Esophagus muscularis mucosa (tissue), 4 donors: Measurements from ENCODE around the gene RIMS3. TPM values are rescaled to one million over a fixed set of nuclear protein-coding genes. Genes with fewer than 3 reads are reported as not detected.

ENCODE experiments used
- DNase-seq: peaks from one replicate; pipeline ENCODE4 v3.0.0-alpha.2; 2017; ENCODE audit errors: extremely low spot score
- H3K27ac ChIP-seq, 4 donors: fragments of 200-600 bp; sonication (generic); replicated peaks in 1 of 4; 1 replicate in 3 of 4; 2 replicates in 1 of 4; pipeline ENCODE4 v1.5.1; 2016 to 2019; ENCODE audit warnings: mild to moderate bottlenecking in 1 of 4
- H3K27me3 ChIP-seq, 4 donors: fragments of 200-600 bp; sonication (generic); one replicate each; pipeline versions ENCODE4 v1.5.1 to v1.6.0; 2016 to 2019
- H3K36me3 ChIP-seq, 4 donors: fragments of 200-600 bp; sonication (generic); one replicate each; pipeline ENCODE4 v1.5.1; 2016 to 2019
- H3K4me1 ChIP-seq, 4 donors: fragments of 200-600 bp; sonication (generic); one replicate each; pipeline ENCODE4 v1.5.1; 2016 to 2019
- H3K4me3 ChIP-seq, 4 donors: fragments of 200-600 bp; sonication (generic); 1 replicate in 2 of 4; 2 replicates in 2 of 4; pipeline ENCODE4 v1.5.1; 2016 to 2019; ENCODE audit warnings: mild to moderate bottlenecking in 4 of 4, moderate library complexity in 1 of 4
- H3K9me3 ChIP-seq, 4 donors: fragments of 200-600 bp; sonication (generic); 1 replicate in 3 of 4; 2 replicates in 1 of 4; pipeline ENCODE4 v1.5.1; 2016 to 2019
- CTCF ChIP-seq, 3 experiments: fragments of 200-600 bp in 2 of 3; fragments of 450-650 bp in 1 of 3; sonication (generic) in 2 of 3; IDR thresholded peaks; one replicate each; pipeline ENCODE4 v1.5.1; 2017 to 2019; ENCODE audit warnings: antibody characterized with exemption in 3 of 3, mild to moderate bottlenecking in 2 of 3, moderate library complexity in 1 of 3
- EP300 ChIP-seq: sonication (generic); formaldehyde crosslinking; IDR thresholded peaks from one replicate; pipeline ENCODE4 v1.6.1; 2017; ENCODE audit warnings: antibody characterized with exemption
- POLR2A ChIP-seq: fragments of 450-650 bp; IDR thresholded peaks from one replicate; pipeline ENCODE4 v1.6.1; 2017; ENCODE audit warnings: antibody characterized with exemption, moderate library complexity, mild to moderate bottlenecking, low read depth
- POLR2AphosphoS5 ChIP-seq, 2 donors: sonication (generic); formaldehyde crosslinking; IDR thresholded peaks; one replicate each; pipeline ENCODE4 v1.6.1; 2017; ENCODE audit warnings: antibody characterized with exemption in 2 of 2
- WGBS: methylation state at CpG from one replicate; pipeline ENCODE4 v1.1.5; 2018; 5-methylcytosine and 5-hydroxymethylcytosine counted together
- intact Hi-C: fragments of 100-400 bp; cut with DNase I; formaldehyde crosslinking; loops from one replicate; pipeline ENCODE4 v1.15.1; 2023
- total RNA-seq, 4 donors: library from RNA; depleted of rRNA; stranded (reverse); fragments of >200 nt; gene quantifications; one replicate each; pipeline versions ENCODE4 v1.1.0 to v1.2.1, GENCODE V29; 2016

The RIMS3 gene
- total RNA-seq, 4 donors from 2014 or later, result 5.4 to 15.7 (median 9.2) TPM

DNA sequence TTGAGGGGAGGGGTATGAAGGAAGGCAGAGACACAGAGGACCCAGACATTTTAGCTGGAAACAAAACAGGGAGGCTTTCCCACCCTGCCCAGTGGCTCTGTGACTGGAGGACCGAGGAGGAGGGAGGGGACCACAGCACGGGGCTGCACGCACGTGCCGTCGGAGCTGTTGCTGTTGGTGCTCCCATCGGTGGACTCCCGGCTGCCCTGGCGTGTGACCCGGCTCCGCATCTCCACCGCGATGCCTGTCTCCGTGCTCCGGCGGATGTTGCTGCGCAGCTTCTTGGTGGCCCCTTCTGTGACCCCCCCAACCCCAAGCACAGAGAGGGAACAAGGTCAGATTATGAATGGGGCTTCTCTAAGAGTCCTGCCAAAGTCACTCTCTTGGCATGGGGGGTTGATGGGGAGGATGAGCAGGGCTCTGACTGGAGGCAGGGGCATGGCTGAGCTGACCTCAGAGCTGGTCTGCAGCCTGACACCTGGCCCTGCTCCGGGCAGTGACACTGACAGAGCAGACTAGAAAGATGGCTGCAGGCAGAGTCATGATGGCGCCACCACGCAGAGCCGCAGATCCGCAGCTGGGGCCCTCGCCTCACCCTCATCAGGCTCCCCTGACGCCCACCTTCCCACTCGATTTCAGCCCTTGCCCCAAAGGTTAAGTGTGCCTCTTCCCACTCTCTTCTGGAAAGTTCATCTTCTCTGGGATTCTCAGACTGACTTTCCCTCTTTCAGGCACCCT, 29.6 kb downstream of the RIMS3 start:
- Histone ChIP-seq H3K4me1 (peaks cover 0 to 10% (median 6%) of the 10 kb centered on the region in 4 donors), H3K27me3 (no peaks in the 10 kb centered on the region), H3K36me3 (peaks cover 0 to 7% (median 0%) of the 10 kb centered on the region in 4 donors), H3K9me3 (no peaks in the 10 kb centered on the region), H3K4me3 (no peak overlapping the region), H3K27ac (no peak overlapping the region)
- DNase-seq, result no peak
- WGBS, result 95% methylated on average over 24 of the region's 25 CpGs
- intact Hi-C loops, result no loop called here
- TF ChIP-seq POLR2AphosphoS5 (IDR thresholded peaks at IDR 0.05) (no peak), POLR2A (no peak), CTCF (IDR thresholded peaks at IDR 0.05) (no peak), EP300 (no peak)

GRCh38 chr1:40634901-40635655, 30.4 kb downstream of the RIMS3 start:
- no peak for DNase-seq
- WGBS, result 89% methylated on average over 6 of the region's 6 CpGs
- intact Hi-C loops, result no loop called here
- H3K27ac ChIP-seq, result no peak overlapping the region
- peaks cover 0 to 10% (median 6%) of the 10 kb centered on the region in 4 donors for H3K4me1 ChIP-seq
- H3K36me3 ChIP-seq, result no peaks in the 10 kb centered on the region
- H3K4me3 ChIP-seq, result no peak overlapping the region
- TF ChIP-seq POLR2A, result no peak
- TF ChIP-seq CTCF (IDR thresholded peaks at IDR 0.05), result no peak
- no peak for TF ChIP-seq POLR2AphosphoS5 (IDR thresholded peaks at IDR 0.05)
- TF ChIP-seq EP300, result no peak
- no peaks in the 10 kb centered on the region for H3K9me3 ChIP-seq
- no peaks in the 10 kb centered on the region for H3K27me3 ChIP-seq

GRCh38 chr1:40633931-40634376, 31.5 kb downstream of the RIMS3 start:
- intact Hi-C loops, result no loop called here
- no peaks in the 10 kb centered on the region for H3K27me3 ChIP-seq
- WGBS, result 47% methylated on average over 2 of the region's 2 CpGs

GRCh38 chr1:40633523-40633922, 32.0 kb downstream of the RIMS3 start:
- no peak overlapping the region for H3K4me3 ChIP-seq
- H3K36me3 ChIP-seq, result peaks cover 0 to 3% (median 0%) of the 10 kb centered on the region in 4 donors
- H3K9me3 ChIP-seq, result no peaks in the 10 kb centered on the region
- no peaks in the 10 kb centered on the region for H3K27me3 ChIP-seq
- intact Hi-C loops, result no loop called here
- TF ChIP-seq CTCF (IDR thresholded peaks at IDR 0.05) (no peak), POLR2AphosphoS5 (IDR thresholded peaks at IDR 0.05) (no peak), EP300 (no peak), POLR2A (no peak)
- peaks cover 0 to 10% (median 6%) of the 10 kb centered on the region in 4 donors for H3K4me1 ChIP-seq
- DNase-seq, result no peak
- H3K27ac ChIP-seq, result no peak overlapping the region

More at GRCh38 chr1:40633931-40634376, 31.5 kb downstream of the RIMS3 start:
- DNase-seq, result no peak
- TF ChIP-seq POLR2AphosphoS5 (IDR thresholded peaks at IDR 0.05) (no peak), CTCF (IDR thresholded peaks at IDR 0.05) (no peak), POLR2A (no peak), EP300 (no peak)
- H3K36me3 ChIP-seq, result no peaks in the 10 kb centered on the region
- H3K27ac ChIP-seq, result no peak overlapping the region
- H3K4me3 ChIP-seq, result no peak overlapping the region
- no peaks in the 10 kb centered on the region for H3K9me3 ChIP-seq
- H3K4me1 ChIP-seq, result peaks cover 0 to 10% (median 6%) of the 10 kb centered on the region in 4 donors
